Erythroblast (primary cell): Measurements from ENCODE around the gene MRPL19.

ENCODE experiments used
- GATA1 ChIP-seq: IDR thresholded peaks from 2 replicates; pipeline ENCODE4 v1.6.1; 2011; ENCODE audit warnings: low read depth, mild to moderate bottlenecking, control low read depth, low read length, moderate library complexity
- POLR2A ChIP-seq: IDR thresholded peaks from 2 replicates; pipeline ENCODE4 v1.6.1; 2011; ENCODE audit warnings: mild to moderate bottlenecking, low read length

DNA sequence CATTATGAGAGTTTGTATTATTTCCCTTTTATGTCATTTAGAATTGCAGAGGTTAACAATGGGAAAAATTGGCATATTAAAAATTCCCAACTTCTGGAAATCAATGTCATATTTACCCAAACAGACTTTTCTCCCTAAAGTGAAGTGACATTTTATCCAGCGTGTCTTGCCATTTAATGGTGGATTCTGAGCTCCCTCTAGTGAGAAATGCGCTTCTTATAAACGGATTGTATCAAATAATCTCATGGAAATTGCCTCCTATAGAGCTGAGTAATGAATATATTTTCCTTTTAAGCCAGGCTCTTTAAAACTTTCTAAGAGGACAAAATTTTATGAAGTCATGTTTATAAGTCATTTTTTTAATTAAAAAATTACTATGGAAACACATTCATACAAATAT, 69.8 kb downstream of the MRPL19 start:
- no peak for TF ChIP-seq POLR2A
- no peak for TF ChIP-seq GATA1
